ENCODE measurements around the gene BCAS4. TPM values are rescaled to one million over a fixed set of nuclear protein-coding genes. Genes with fewer than 3 reads are reported as not detected.
A peak's percentile ranks its signal among the peaks of the same experiment; 100 is the strongest.

The BCAS4 gene
- total RNA-seq, 1 experiment from 2014 or later, result 25.8 TPM

DNA sequence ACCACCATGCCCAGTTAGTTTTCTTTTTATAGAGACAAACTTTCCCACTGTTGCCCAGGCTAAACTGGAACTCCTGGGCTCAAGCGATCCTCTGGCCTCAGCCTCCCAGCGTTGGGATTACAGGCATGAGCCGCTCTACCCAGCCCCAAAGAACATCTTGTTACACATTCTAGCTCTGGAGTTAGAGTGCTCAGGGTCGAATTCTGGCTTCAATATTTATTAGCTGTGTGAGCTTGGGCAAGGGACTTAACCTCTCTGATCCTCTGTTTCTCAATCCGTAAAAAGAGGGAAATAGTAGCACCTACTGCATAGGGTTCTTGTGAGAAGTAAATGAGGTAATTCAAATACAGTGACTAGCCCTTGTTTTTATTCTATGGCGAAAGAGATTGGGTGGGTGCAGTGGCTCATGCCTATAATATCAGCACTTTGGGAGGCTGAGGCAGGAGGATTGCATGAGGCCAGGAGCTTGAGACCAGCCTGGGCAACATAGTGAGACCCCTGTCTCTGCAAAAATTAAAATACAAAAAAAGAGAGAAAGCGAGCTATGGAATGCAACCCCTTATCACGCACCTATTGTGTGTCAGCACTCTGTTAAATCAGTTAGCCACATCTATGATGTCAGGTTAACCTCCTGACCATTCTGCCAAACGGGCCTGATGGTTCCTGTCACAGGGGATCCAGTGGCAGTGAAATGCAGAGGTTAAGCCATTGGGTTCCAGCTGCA, 19.7 kb downstream of the BCAS4 start:
- Mint-ChIP-seq H3K4me1 (peaks cover 20% of the 10 kb centered on the region), H3K27me3 (ENCODE audit: low read depth) (no peaks in the 10 kb centered on the region; the same call in 1 of the 2 replicates), H3K9me3 (no peaks in the 10 kb centered on the region), H3K36me3 (peaks cover 3% of the 10 kb centered on the region), H3K4me3 (no peak overlapping the region), H3K27ac (no peak overlapping the region)
- ATAC-seq (no peak), DNase-seq (ENCODE audit: low spot score) (no peak)
- TF ChIP-seq, protein P1, sequence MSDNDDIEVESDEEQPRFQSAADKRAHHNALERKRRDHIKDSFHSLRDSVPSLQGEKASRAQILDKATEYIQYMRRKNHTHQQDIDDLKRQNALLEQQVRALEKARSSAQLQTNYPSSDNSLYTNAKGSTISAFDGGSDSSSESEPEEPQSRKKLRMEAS (CRISPR knock-in tag; IDR thresholded peaks at IDR 0.05), result no peak
- no peak for TF ChIP-seq FOXK1 (CRISPR knock-in tag; IDR thresholded peaks at IDR 0.05)
- TF ChIP-seq, protein P2, sequence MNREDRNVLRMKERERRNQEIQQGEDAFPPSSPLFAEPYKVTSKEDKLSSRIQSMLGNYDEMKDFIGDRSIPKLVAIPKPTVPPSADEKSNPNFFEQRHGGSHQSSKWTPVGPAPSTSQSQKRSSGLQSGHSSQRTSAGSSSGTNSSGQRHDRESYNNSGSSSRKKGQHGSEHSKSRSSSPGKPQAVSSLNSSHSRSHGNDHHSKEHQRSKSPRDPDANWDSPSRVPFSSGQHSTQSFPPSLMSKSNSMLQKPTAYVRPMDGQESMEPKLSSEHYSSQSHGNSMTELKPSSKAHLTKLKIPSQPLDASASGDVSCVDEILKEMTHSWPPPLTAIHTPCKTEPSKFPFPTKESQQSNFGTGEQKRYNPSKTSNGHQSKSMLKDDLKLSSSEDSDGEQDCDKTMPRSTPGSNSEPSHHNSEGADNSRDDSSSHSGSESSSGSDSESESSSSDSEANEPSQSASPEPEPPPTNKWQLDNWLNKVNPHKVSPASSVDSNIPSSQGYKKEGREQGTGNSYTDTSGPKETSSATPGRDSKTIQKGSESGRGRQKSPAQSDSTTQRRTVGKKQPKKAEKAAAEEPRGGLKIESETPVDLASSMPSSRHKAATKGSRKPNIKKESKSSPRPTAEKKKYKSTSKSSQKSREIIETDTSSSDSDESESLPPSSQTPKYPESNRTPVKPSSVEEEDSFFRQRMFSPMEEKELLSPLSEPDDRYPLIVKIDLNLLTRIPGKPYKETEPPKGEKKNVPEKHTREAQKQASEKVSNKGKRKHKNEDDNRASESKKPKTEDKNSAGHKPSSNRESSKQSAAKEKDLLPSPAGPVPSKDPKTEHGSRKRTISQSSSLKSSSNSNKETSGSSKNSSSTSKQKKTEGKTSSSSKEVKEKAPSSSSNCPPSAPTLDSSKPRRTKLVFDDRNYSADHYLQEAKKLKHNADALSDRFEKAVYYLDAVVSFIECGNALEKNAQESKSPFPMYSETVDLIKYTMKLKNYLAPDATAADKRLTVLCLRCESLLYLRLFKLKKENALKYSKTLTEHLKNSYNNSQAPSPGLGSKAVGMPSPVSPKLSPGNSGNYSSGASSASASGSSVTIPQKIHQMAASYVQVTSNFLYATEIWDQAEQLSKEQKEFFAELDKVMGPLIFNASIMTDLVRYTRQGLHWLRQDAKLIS (CRISPR knock-in tag; IDR thresholded peaks at IDR 0.05; ENCODE audit: borderline replicate concordance), result no peak
- ChIA-PET CTCF (interaction anchor here (1.0 to 3.8 kb wide), 2 partner anchors 20 to 189 kb away, joined by 3 to 28 read pairs; partner anchors contain the start of gene BCAS4), POLR2A (interaction anchor here (0.6 kb wide), 1 partner anchor 1770 kb away, joined by 3 read pairs; no protein-coding TSS in a partner anchor)

DNA sequence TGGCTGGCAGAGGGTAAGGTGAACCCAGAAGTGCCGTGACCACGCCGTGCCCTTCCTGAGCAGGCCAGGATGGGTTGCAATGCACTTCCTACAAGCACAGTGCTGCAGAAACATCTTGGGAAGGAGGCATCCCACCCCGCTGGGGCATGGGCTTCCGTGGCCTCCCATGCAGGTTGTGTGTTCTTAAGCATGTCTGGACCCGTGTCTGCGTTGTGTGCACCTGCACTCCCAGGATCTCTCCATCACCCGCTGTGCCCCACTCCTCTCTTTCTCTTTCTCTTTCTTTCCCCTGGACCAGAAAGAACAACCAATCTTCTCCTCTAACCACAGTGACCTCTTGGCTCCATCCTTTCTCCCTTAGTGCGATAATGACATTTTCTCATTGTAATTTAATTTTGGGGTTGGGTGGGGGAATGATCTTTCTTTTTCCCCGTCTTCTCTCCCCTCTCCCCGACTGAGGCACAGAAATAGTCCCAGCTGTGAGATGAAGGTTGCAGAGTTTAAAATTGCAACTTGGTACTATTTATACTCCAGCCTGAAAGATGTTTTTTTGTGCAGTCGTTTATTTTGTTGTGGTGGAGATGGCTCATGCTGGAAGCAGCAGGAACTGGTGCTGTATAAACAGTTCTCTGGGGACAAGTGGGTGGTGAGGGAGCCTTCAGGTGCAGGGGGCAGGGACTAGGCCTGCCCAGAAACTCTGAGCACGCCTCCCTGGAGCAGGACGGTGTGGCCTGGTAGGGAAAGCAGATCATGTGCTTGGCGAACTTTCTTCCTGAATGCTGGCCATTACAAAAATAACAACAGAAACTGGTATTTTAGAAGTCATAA, 20.5 kb downstream of the BCAS4 start:
- TF ChIP-seq, protein P3, sequence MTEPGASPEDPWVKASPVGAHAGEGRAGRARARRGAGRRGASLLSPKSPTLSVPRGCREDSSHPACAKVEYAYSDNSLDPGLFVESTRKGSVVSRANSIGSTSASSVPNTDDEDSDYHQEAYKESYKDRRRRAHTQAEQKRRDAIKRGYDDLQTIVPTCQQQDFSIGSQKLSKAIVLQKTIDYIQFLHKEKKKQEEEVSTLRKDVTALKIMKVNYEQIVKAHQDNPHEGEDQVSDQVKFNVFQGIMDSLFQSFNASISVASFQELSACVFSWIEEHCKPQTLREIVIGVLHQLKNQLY (CRISPR knock-in tag; IDR thresholded peaks at IDR 0.05), result no peak
- TF ChIP-seq ETV6 (CRISPR knock-in tag; IDR thresholded peaks at IDR 0.05) (no peak), MXD4 (CRISPR knock-in tag; IDR thresholded peaks at IDR 0.05; ENCODE audit: borderline replicate concordance) (no peak), SMAD3 (CRISPR knock-in tag; IDR thresholded peaks at IDR 0.05; ENCODE audit: borderline replicate concordance) (no peak), PRRX2 (CRISPR knock-in tag; IDR thresholded peaks at IDR 0.05) (no peak), SP1 (CRISPR knock-in tag; conservative IDR thresholded peaks at IDR 0.05) (no peak)
- TF ChIP-seq, protein P4, sequence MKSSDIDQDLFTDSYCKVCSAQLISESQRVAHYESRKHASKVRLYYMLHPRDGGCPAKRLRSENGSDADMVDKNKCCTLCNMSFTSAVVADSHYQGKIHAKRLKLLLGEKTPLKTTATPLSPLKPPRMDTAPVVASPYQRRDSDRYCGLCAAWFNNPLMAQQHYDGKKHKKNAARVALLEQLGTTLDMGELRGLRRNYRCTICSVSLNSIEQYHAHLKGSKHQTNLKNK (CRISPR knock-in tag; IDR thresholded peaks at IDR 0.05), result no peak
- TF ChIP-seq, protein P2 (CRISPR knock-in tag; IDR thresholded peaks at IDR 0.05; ENCODE audit: borderline replicate concordance), result no peak
- H3K9me3 Mint-ChIP-seq, result no peaks in the 10 kb centered on the region
- CTCF ChIA-PET, result interaction anchor here (1.0 to 3.8 kb wide), 2 partner anchors 21 to 190 kb away, joined by 3 to 28 read pairs; partner anchors contain the start of gene BCAS4
- peaks cover 22% of the 10 kb centered on the region for H3K4me1 Mint-ChIP-seq
- no peaks in the 10 kb centered on the region; the same call in 1 of the 2 replicates for H3K27me3 Mint-ChIP-seq (ENCODE audit: low read depth)
- ATAC-seq (0 out of 2 replicates have a peak, but pooled peaks have one; percentile 10), DNase-seq (ENCODE audit: low spot score) (no peak)
- H3K36me3 Mint-ChIP-seq, result peaks cover 3% of the 10 kb centered on the region
- peak overlapping the region; percentile 67 for H3K27ac Mint-ChIP-seq
- H3K4me3 Mint-ChIP-seq, result no peak overlapping the region
- POLR2A ChIA-PET, result interaction anchor here (0.6 kb wide), 1 partner anchor 1771 kb away, joined by 3 read pairs; no protein-coding TSS in a partner anchor
